ENCODE measurements around the gene LRRC59.

The LRRC59 gene

GRCh38 chr17:50375858-50376538 lies 21.3 kb downstream of the LRRC59 start:
- no peaks in the 10 kb centered on the region for H3K9me3 ChIP-seq (ENCODE audit: insufficient read depth, low read length)
- H3K27me3 ChIP-seq (ENCODE audit: low read length): no peaks in the 10 kb centered on the region
- H3K9ac ChIP-seq (ENCODE audit: low read length): no peak overlapping the region
- no peak overlapping the region for H3K4me3 ChIP-seq (ENCODE audit: insufficient read depth, low read length, poor library complexity, severe bottlenecking)
- no peak overlapping the region for H3K27ac ChIP-seq (ENCODE audit: low read depth, low read length)
- no peaks in the 10 kb centered on the region for H4K20me1 ChIP-seq (ENCODE audit: low read depth, low read length)
- 0 out of 2 replicates have a peak, but pooled peaks cover 3% of the 10 kb centered on the region for H3K36me3 ChIP-seq (ENCODE audit: low read length)
- H3K79me2 ChIP-seq (ENCODE audit: insufficient read depth, low read length): peaks cover 22% of the 10 kb centered on the region
- H3F3A ChIP-seq (ENCODE audit: insufficient read depth): peaks cover 13% of the 10 kb centered on the region; the same call in 1 of the 2 replicates
- no peaks in the 10 kb centered on the region for H3K9me2 ChIP-seq (replicated peaks; ENCODE audit: insufficient read depth, low read length)
- no peak overlapping the region for H2AFZ ChIP-seq (ENCODE audit: low read depth, low read length, severe bottlenecking)
- no peak for TF ChIP-seq EZH2phosphoT487 (conservative IDR thresholded peaks at IDR 0.05; ENCODE audit: low read length)
- no peak for TF ChIP-seq CTCF (IDR thresholded peaks at IDR 0.05; ENCODE audit: insufficient read depth, low read length, poor library complexity, severe bottlenecking)
- H3K4me2 ChIP-seq (ENCODE audit: low read depth, low read length, poor library complexity, severe bottlenecking): no peak overlapping the region

- Histone ChIP-seq H3K9ac (ENCODE audit: low read length) (peak overlapping the region; percentile 78), H3K9me3 (ENCODE audit: insufficient read depth, low read length) (no peaks in the 10 kb centered on the region), H3K4me3 (ENCODE audit: insufficient read depth, low read length, poor library complexity, severe bottlenecking) (peak overlapping the region; percentile 64), H3K27ac (ENCODE audit: low read depth, low read length) (peak overlapping the region; percentile 76), H3K36me3 (ENCODE audit: low read length) (peaks cover 11% of the 10 kb centered on the region), H3K4me2 (ENCODE audit: low read depth, low read length, poor library complexity, severe bottlenecking) (peak overlapping the region; percentile 76), H3K27me3 (ENCODE audit: low read length) (no peaks in the 10 kb centered on the region), H2AFZ (ENCODE audit: low read depth, low read length, severe bottlenecking) (peak overlapping the region; percentile 59), H3K9me2 (replicated peaks; ENCODE audit: insufficient read depth, low read length) (no peaks in the 10 kb centered on the region), H4K20me1 (ENCODE audit: low read depth, low read length) (no peaks in the 10 kb centered on the region), H3K79me2 (ENCODE audit: insufficient read depth, low read length) (peaks cover 35% of the 10 kb centered on the region), H3F3A (ENCODE audit: insufficient read depth) (peaks cover 13% of the 10 kb centered on the region; the same call in 1 of the 2 replicates)
- no peak for TF ChIP-seq CTCF (IDR thresholded peaks at IDR 0.05; ENCODE audit: insufficient read depth, low read length, poor library complexity, severe bottlenecking)
- no peak for TF ChIP-seq EZH2phosphoT487 (conservative IDR thresholded peaks at IDR 0.05; ENCODE audit: low read length)
Measured at GRCh38 chr17:50373705-50374104, 23.6 kb downstream of the LRRC59 start.

GRCh38 chr17:50372758-50373556 lies 24.4 kb downstream of the LRRC59 start, which contains the start of the genes EME1 and MRPL27:
EME1 (plus strand) TSS chr17:50373229; CDS start chr17:50375209, 1,980 bp downstream.
MRPL27 (minus strand) TSS chr17:50373184; CDS start chr17:50373170, 14 bp downstream.
- H3K4me2 ChIP-seq (ENCODE audit: low read depth, low read length, poor library complexity, severe bottlenecking): peak within 1 kb of the TSS; percentile 76
- no peaks in the 10 kb centered on the region for H3K9me3 ChIP-seq (ENCODE audit: insufficient read depth, low read length)
- H3K4me3 ChIP-seq (ENCODE audit: insufficient read depth, low read length, poor library complexity, severe bottlenecking): peak within 1 kb of the TSS; percentile 64
- H2AFZ ChIP-seq (ENCODE audit: low read depth, low read length, severe bottlenecking): peak within 1 kb of the TSS; percentile 59
- H3K9me2 ChIP-seq (replicated peaks; ENCODE audit: insufficient read depth, low read length): no peaks in the 10 kb centered on the region
- peaks cover 16% of the 10 kb centered on the region for H3K36me3 ChIP-seq (ENCODE audit: low read length)
- H3K27ac ChIP-seq (ENCODE audit: low read depth, low read length): peak within 1 kb of the TSS; percentile 76
- no peak for TF ChIP-seq CTCF (IDR thresholded peaks at IDR 0.05; ENCODE audit: insufficient read depth, low read length, poor library complexity, severe bottlenecking)
- no peak for TF ChIP-seq EZH2phosphoT487 (conservative IDR thresholded peaks at IDR 0.05; ENCODE audit: low read length)
- H4K20me1 ChIP-seq (ENCODE audit: low read depth, low read length): no peaks in the 10 kb centered on the region
- peaks cover 13% of the 10 kb centered on the region; the same call in 1 of the 2 replicates for H3F3A ChIP-seq (ENCODE audit: insufficient read depth)
- H3K9ac ChIP-seq (ENCODE audit: low read length): peak within 1 kb of the TSS; percentile 78
- peaks cover 35% of the 10 kb centered on the region for H3K79me2 ChIP-seq (ENCODE audit: insufficient read depth, low read length)
- H3K27me3 ChIP-seq (ENCODE audit: low read length): no peaks in the 10 kb centered on the region

Measured in SU-DHL-6 (cell line).